HepG2 (cell line): ENCODE measurements around the gene TRAPPC5. TPM values are rescaled to one million over a fixed set of nuclear protein-coding genes. Genes with fewer than 3 reads are reported as not detected.
A peak's percentile ranks its signal among the peaks of the same experiment; 100 is the strongest.

Experiments used
- ARHGAP35 ChIP-seq: sonication (generic); formaldehyde crosslinking; IDR thresholded peaks from 2 replicates; pipeline ENCODE4 v1.9.0; 2022; ENCODE audit warnings: mild to moderate bottlenecking, inconsistent platforms, moderate library complexity, missing genetic modification reagents, borderline replicate concordance
- ARNT ChIP-seq: fragments of 450-650 bp; IDR thresholded peaks from 2 replicates; pipeline ENCODE4 v1.6.1; 2017
- DNMT1 ChIP-seq: sonication (generic); formaldehyde crosslinking; IDR thresholded peaks from 2 replicates; pipeline ENCODE4 v1.5.1; 2020; ENCODE audit warnings: mild to moderate bottlenecking, missing genetic modification reagents
- MXD1 ChIP-seq: sonication (generic); formaldehyde crosslinking; IDR thresholded peaks from 2 replicates; pipeline ENCODE4 v1.4.0; 2020; ENCODE audit warnings: mild to moderate bottlenecking, missing genetic modification reagents
- NFKBIZ ChIP-seq: IDR thresholded peaks from 2 replicates; pipeline ENCODE4 v1.6.1; 2018; ENCODE audit warnings: missing genetic modification reagents, missing compliant biosample characterization
- NFYC ChIP-seq: IDR thresholded peaks from 2 replicates; pipeline ENCODE4 v1.6.1; 2016; ENCODE audit warnings: missing genetic modification reagents, missing compliant biosample characterization
- PRMT3 ChIP-seq: sonication (generic); formaldehyde crosslinking; IDR thresholded peaks from 2 replicates; pipeline ENCODE4 v1.8.1; 2022; ENCODE audit warnings: low read depth, mild to moderate bottlenecking, moderate library complexity, missing genetic modification reagents, borderline replicate concordance
- STAT5B ChIP-seq: sonication (generic); formaldehyde crosslinking; IDR thresholded peaks from 2 replicates; pipeline ENCODE4 v1.4.0; 2020; ENCODE audit warnings: missing genetic modification reagents
- UBTF ChIP-seq: sonication (generic); formaldehyde crosslinking; IDR thresholded peaks from 2 replicates; pipeline ENCODE4 v1.4.0; 2020; ENCODE audit warnings: mild to moderate bottlenecking, missing genetic modification reagents
- YEATS4 ChIP-seq: sonication (generic); formaldehyde crosslinking; IDR thresholded peaks from 2 replicates; pipeline ENCODE4 v1.4.0; 2020; ENCODE audit warnings: missing genetic modification reagents, borderline replicate concordance
- ZNF235 ChIP-seq: sonication (generic); formaldehyde crosslinking; IDR thresholded peaks from 2 replicates; pipeline ENCODE4 v1.8.1; 2023; ENCODE audit warnings: mild to moderate bottlenecking, missing genetic modification reagents, borderline replicate concordance
- ZNF543 ChIP-seq: sonication (generic); formaldehyde crosslinking; IDR thresholded peaks from 2 replicates; pipeline ENCODE4 v1.4.0; 2020; ENCODE audit warnings: mild to moderate bottlenecking, missing genetic modification reagents
- ZNF772 ChIP-seq: sonication (generic); formaldehyde crosslinking; IDR thresholded peaks from 2 replicates; pipeline ENCODE4 v1.5.0; 2020; ENCODE audit warnings: mild to moderate bottlenecking, missing genetic modification reagents
- polyA plus RNA-seq, 8 experiments: library from polyadenylated mRNA; depleted of rRNA in 3 of 8; stranded (reverse) in 7 of 8; unstranded in 1 of 8; fragments of >200 nt; fragmentation: Illumina TruSeq in 4 of 8; extraction: Trizol in 4 of 8; gene quantifications; 2 replicates each; pipeline versions ENCODE4 v1.2.1 to v1.2.3, GENCODE V29; 2011 to 2016; ENCODE audit warnings: low read depth in 4 of 8, missing spikeins in 1 of 8, mixed read lengths in 1 of 8; ENCODE audit not compliant: insufficient read depth in 1 of 8
- total RNA-seq, 5 experiments: library from RNA; depleted of rRNA; stranded (reverse); fragments of >200 nt; fragmentation: Illumina TruSeq; extraction: Trizol; gene quantifications; 2 replicates each; pipeline ENCODE4 v1.2.3, GENCODE V29; 2016; ENCODE audit warnings: low read depth in 1 of 5
- TF ChIP-seq, protein P1 (sequence below): sonication (generic); formaldehyde crosslinking; IDR thresholded peaks from one replicate; pipeline ENCODE4 v1.5.1; 2020; ENCODE audit warnings: mild to moderate bottlenecking, missing genetic modification reagents; ENCODE audit errors: not compliant biosample characterization
- TF ChIP-seq, protein P2 (sequence below): sonication (generic); formaldehyde crosslinking; IDR thresholded peaks from 2 replicates; pipeline ENCODE4 v1.4.0; 2020; ENCODE audit warnings: missing genetic modification reagents
- TF ChIP-seq, protein P3 (sequence below): IDR thresholded peaks from 2 replicates; pipeline ENCODE4 v1.6.1; 2016; ENCODE audit warnings: low read depth, borderline replicate concordance

TRAPPC5 gene
- total and polyA plus RNA-seq, 2 of the 13 experiments (the other 11 are each of a cell fraction or from before 2014, with no cell fraction given), result 38.5 to 78.7 TPM

DNA sequence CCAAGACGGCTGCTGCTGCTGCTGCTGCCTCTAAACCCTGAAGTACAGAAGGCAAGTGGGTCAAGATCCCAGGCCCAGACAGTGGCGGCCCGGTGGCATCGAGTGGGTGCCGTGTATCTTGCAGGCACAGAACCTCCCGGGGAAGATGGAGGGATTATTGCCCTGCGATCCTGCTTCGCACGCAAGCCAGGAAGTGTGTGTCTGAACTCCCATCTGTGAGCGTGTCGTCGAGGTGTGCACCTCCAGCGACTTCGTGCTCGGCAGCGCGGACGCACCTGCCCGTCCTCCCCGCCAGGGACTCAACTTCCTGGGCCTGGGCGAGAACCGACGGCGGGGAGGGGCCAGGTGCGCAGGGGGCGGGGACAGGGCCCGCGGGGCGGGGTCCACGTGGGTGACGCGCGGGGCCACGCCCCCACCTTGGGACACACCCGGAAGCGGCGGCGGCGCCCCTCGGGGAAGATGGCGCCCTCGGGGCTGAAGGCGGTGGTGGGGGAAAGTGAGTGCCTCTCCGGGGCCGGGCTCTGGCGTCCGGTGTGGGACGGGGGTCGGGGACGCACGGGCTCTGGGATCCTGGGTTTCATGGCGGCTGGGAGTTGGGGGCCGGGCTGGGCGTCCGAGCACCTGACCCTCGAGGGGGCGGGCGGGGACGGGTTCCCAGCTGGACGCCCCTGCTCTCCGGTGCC is 43.8 kb upstream of the TRAPPC5 start, which contains the start of gene STXBP2 (continued):
- no peak; the same call in 1 of the 2 replicates for TF ChIP-seq ZNF235 (CRISPR knock-in tag)
- TF ChIP-seq, protein P1, sequence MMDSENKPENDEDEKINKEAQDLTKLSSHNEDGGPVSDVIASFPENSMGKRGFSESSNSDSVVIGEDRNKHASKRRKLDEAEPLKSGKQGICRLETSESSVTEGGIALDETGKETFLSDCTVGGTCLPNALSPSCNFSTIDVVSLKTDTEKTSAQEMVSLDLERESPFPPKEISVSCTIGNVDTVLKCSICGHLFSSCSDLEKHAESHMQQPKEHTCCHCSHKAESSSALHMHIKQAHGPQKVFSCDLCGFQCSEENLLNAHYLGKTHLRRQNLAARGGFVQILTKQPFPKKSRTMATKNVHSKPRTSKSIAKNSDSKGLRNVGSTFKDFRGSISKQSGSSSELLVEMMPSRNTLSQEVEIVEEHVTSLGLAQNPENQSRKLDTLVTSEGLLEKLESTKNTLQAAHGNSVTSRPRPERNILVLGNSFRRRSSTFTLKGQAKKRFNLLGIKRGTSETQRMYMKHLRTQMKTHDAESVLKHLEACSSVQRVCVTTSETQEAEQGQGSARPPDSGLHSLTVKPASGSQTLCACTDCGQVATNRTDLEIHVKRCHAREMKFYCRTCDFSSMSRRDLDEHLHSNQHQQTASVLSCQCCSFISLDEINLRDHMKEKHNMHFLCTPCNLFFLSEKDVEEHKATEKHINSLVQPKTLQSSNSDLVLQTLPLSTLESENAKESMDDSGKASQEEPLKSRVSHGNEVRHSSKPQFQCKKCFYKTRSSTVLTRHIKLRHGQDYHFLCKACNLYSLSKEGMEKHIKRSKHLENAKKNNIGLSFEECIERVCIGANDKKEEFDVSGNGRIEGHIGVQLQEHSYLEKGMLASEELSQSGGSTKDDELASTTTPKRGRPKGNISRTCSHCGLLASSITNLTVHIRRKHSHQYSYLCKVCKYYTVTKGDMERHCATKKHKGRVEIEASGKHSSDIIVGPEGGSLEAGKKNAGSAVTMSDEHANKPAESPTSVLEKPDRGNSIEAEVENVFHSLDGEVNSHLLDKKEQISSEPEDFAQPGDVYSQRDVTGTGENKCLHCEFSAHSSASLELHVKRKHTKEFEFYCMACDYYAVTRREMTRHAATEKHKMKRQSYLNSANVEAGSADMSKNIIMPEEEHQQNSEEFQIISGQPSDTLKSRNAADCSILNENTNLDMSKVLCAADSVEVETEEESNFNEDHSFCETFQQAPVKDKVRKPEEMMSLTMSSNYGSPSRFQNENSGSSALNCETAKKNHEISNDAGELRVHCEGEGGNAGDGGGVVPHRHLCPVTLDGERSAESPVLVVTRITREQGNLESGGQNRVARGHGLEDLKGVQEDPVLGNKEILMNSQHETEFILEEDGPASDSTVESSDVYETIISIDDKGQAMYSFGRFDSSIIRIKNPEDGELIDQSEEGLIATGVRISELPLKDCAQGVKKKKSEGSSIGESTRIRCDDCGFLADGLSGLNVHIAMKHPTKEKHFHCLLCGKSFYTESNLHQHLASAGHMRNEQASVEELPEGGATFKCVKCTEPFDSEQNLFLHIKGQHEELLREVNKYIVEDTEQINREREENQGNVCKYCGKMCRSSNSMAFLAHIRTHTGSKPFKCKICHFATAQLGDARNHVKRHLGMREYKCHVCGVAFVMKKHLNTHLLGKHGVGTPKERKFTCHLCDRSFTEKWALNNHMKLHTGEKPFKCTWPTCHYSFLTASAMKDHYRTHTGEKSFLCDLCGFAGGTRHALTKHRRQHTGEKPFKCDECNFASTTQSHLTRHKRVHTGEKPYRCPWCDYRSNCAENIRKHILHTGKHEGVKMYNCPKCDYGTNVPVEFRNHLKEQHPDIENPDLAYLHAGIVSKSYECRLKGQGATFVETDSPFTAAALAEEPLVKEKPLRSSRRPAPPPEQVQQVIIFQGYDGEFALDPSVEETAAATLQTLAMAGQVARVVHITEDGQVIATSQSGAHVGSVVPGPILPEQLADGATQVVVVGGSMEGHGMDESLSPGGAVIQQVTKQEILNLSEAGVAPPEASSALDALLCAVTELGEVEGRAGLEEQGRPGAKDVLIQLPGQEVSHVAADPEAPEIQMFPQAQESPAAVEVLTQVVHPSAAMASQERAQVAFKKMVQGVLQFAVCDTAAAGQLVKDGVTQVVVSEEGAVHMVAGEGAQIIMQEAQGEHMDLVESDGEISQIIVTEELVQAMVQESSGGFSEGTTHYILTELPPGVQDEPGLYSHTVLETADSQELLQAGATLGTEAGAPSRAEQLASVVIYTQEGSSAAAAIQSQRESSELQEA (CRISPR knock-in tag), result no peak
- TF ChIP-seq ZNF772 (CRISPR knock-in tag), result peak; percentile 50; the same call in 1 of the 2 replicates
- 0 out of 2 replicates have a peak, but pooled peaks have one; percentile 42 for TF ChIP-seq ZNF543 (CRISPR knock-in tag)
- TF ChIP-seq NFYC (CRISPR knock-in tag), result peak; percentile 19; the same call in 1 of the 2 replicates
- TF ChIP-seq DNMT1 (CRISPR knock-in tag), result peak; percentile 68; the same call in 1 of the 2 replicates
- no peak for TF ChIP-seq NFKBIZ (CRISPR knock-in tag)
- TF ChIP-seq ARNT, result no peak
- no peak for TF ChIP-seq PRMT3 (CRISPR knock-in tag)
- TF ChIP-seq MXD1 (CRISPR knock-in tag), result peak; percentile 75; the same call in 1 of the 2 replicates
- TF ChIP-seq, protein P2, sequence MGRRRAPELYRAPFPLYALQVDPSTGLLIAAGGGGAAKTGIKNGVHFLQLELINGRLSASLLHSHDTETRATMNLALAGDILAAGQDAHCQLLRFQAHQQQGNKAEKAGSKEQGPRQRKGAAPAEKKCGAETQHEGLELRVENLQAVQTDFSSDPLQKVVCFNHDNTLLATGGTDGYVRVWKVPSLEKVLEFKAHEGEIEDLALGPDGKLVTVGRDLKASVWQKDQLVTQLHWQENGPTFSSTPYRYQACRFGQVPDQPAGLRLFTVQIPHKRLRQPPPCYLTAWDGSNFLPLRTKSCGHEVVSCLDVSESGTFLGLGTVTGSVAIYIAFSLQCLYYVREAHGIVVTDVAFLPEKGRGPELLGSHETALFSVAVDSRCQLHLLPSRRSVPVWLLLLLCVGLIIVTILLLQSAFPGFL (CRISPR knock-in tag), result 0 out of 2 replicates have a peak, but pooled peaks have one; percentile 20
- TF ChIP-seq, protein P3, sequence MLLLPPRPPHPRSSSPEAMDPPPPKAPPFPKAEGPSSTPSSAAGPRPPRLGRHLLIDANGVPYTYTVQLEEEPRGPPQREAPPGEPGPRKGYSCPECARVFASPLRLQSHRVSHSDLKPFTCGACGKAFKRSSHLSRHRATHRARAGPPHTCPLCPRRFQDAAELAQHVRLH (CRISPR knock-in tag), result no peak
- no peak; the same call in 1 of the 2 replicates for TF ChIP-seq ARHGAP35
- TF ChIP-seq YEATS4 (CRISPR knock-in tag), result peak; percentile 55; the same call in 1 of the 2 replicates
- 0 out of 2 replicates have a peak, but pooled peaks have one; percentile 34 for TF ChIP-seq UBTF (CRISPR knock-in tag)
- TF ChIP-seq STAT5B (CRISPR knock-in tag), result no peak
